Tibial nerve (tissue), 4 donors: ENCODE results near the gene KLF1. TPM values are rescaled to one million over a fixed set of nuclear protein-coding genes. Genes with fewer than 3 reads are reported as not detected.
A peak's percentile ranks its signal among the peaks of the same experiment; 100 is the strongest.

Experiments
- DNase-seq, 2 donors: peaks; one replicate each; pipeline ENCODE4 v3.0.0-alpha.2; 2019; ENCODE audit warnings: low spot score in 2 of 2
- H3K27ac ChIP-seq, 4 donors: fragments of 200-600 bp; sonication (generic) in 3 of 4; one replicate each; pipeline ENCODE4 v1.5.1; 2017 to 2019; ENCODE audit warnings: mild to moderate bottlenecking in 1 of 4
- H3K27me3 ChIP-seq, 2 donors: fragments of 200-600 bp; sonication (generic) in 1 of 2; one replicate each; pipeline versions ENCODE4 v1.5.1 to v1.6.0; 2017 to 2019
- H3K36me3 ChIP-seq, 3 donors: fragments of 200-600 bp; sonication (generic); one replicate each; pipeline ENCODE4 v1.5.1; 2018 to 2019
- H3K4me1 ChIP-seq, 4 donors: fragments of 200-600 bp; sonication (generic) in 3 of 4; one replicate each; pipeline ENCODE4 v1.5.1; 2017 to 2019
- H3K4me3 ChIP-seq, 4 donors: fragments of 200-600 bp; sonication (generic) in 3 of 4; one replicate each; pipeline ENCODE4 v1.5.1; 2017 to 2019; ENCODE audit warnings: mild to moderate bottlenecking in 1 of 4, moderate library complexity in 1 of 4
- H3K9me3 ChIP-seq, 4 donors: fragments of 200-600 bp; sonication (generic) in 3 of 4; one replicate each; pipeline ENCODE4 v1.5.1; 2017 to 2019
- CTCF ChIP-seq, 5 experiments: fragments of 200-600 bp in 3 of 5; fragments of 450-650 bp in 2 of 5; sonication (generic) in 3 of 5; IDR thresholded peaks; one replicate each; pipeline ENCODE4 v1.5.1; 2016 to 2019; ENCODE audit warnings: antibody characterized with exemption in 5 of 5, mild to moderate bottlenecking in 3 of 5, moderate library complexity in 2 of 5
- EP300 ChIP-seq, 2 donors: sonication (generic); formaldehyde crosslinking; IDR thresholded peaks; one replicate each; pipeline ENCODE4 v1.6.1; 2017; ENCODE audit warnings: antibody characterized with exemption in 2 of 2, mild to moderate bottlenecking in 1 of 2
- POLR2A ChIP-seq, 2 donors: fragments of 450-650 bp; IDR thresholded peaks; one replicate each; pipeline ENCODE4 v1.6.1; 2017; ENCODE audit warnings: antibody characterized with exemption in 2 of 2, mild to moderate bottlenecking in 2 of 2, moderate library complexity in 2 of 2
- WGBS, 2 donors: methylation state at CpG; one replicate each; pipeline ENCODE4 v1.1.5; 2018; 5-methylcytosine and 5-hydroxymethylcytosine counted together
- total RNA-seq, 4 donors: library from RNA; depleted of rRNA; stranded (reverse); fragments of >200 nt; gene quantifications; one replicate each; pipeline ENCODE4 v1.1.0, GENCODE V29; 2016

KLF1 gene
- not detected for total RNA-seq

GRCh38 chr19:12886969-12887747 is at the start of gene KLF1:
Gene KLF1, minus strand, starts transcription at chr19:12887201. Its CDS starts 61 bp downstream, at chr19:12887140.
- H3K4me1 ChIP-seq: peaks cover 0 to 33% (median 18%) of the 10 kb centered on the region in 4 donors
- peak within 1 kb of the TSS in 1 of 4 donors; percentile 42 for H3K4me3 ChIP-seq
- H3K27me3 ChIP-seq: peaks cover 0 to 38% of the 10 kb centered on the region in 2 donors
- H3K36me3 ChIP-seq: no peaks in the 10 kb centered on the region
- WGBS, 2 donors: 65 to 71% methylated on average over 15 to 17 of the region's 17 CpGs
- H3K9me3 ChIP-seq: peaks cover 0 to 15% (median 0%) of the 10 kb centered on the region in 4 donors
- no peak for DNase-seq
- no peak within 1 kb of the TSS for H3K27ac ChIP-seq
- TF ChIP-seq EP300 (IDR thresholded peaks at IDR 0.05) (no peak), CTCF (IDR thresholded peaks at IDR 0.05) (no peak), POLR2A (IDR thresholded peaks at IDR 0.05) (no peak)

- H3K4me1 ChIP-seq: peaks cover 0 to 54% (median 31%) of the 10 kb centered on the region in 4 donors
- no peak for DNase-seq
Measured at GRCh38 chr19:12936582-12936981, 49.6 kb upstream of the KLF1 start.

GRCh38 chr19:12935071-12935470 is 48.1 kb upstream of the KLF1 start:
- Histone ChIP-seq H3K27ac (no peak overlapping the region), H3K4me3 (no peak overlapping the region), H3K36me3 (peaks cover 0 to 8% (median 2%) of the 10 kb centered on the region in 3 donors), H3K4me1 (peaks cover 0 to 42% (median 21%) of the 10 kb centered on the region in 4 donors), H3K27me3 (no peaks in the 10 kb centered on the region), H3K9me3 (no peaks in the 10 kb centered on the region)
- no peak for DNase-seq
- 88 to 89% methylated on average over 10 of the region's 10 CpGs for WGBS, 2 donors
- TF ChIP-seq EP300 (IDR thresholded peaks at IDR 0.05): no peak
- no peak for TF ChIP-seq CTCF (IDR thresholded peaks at IDR 0.05)
- no peak for TF ChIP-seq POLR2A (IDR thresholded peaks at IDR 0.05)

More at GRCh38 chr19:12936582-12936981, 49.6 kb upstream of the KLF1 start:
- Histone ChIP-seq H3K9me3 (no peaks in the 10 kb centered on the region), H3K36me3 (peaks cover 0 to 17% (median 16%) of the 10 kb centered on the region in 3 donors), H3K4me3 (no peak overlapping the region), H3K27ac (no peak overlapping the region), H3K27me3 (no peaks in the 10 kb centered on the region)
- TF ChIP-seq CTCF (IDR thresholded peaks at IDR 0.05) (no peak), POLR2A (IDR thresholded peaks at IDR 0.05) (no peak), EP300 (IDR thresholded peaks at IDR 0.05) (no peak)
- WGBS, 2 donors: 75 to 77% methylated on average over 7 of the region's 7 CpGs

- Histone ChIP-seq H3K4me1 (peaks cover 0 to 32% (median 14%) of the 10 kb centered on the region in 4 donors), H3K27me3 (no peaks in the 10 kb centered on the region)
Measured at GRCh38 chr19:12933287-12934072, 46.5 kb upstream of the KLF1 start, which contains the start of gene FARSA. Gene FARSA, minus strand, starts transcription at chr19:12933711. Its CDS starts 15 bp downstream, at chr19:12933696.

More at GRCh38 chr19:12933287-12934072, 46.5 kb upstream of the KLF1 start, which contains the start of gene FARSA:
- peak within 1 kb of the TSS; percentile 51 to 91 (median 85) for H3K27ac ChIP-seq
- peak within 1 kb of the TSS; percentile 84 to 98 (median 90) for H3K4me3 ChIP-seq
- TF ChIP-seq POLR2A (IDR thresholded peaks at IDR 0.05): peak; percentile 16 to 56
- TF ChIP-seq EP300 (IDR thresholded peaks at IDR 0.05): peak; percentile 48 to 99
- TF ChIP-seq CTCF (IDR thresholded peaks at IDR 0.05): no peak
- 3 to 4% methylated on average over 31 to 40 of the region's 51 CpGs for WGBS, 2 donors
- peak; percentile 89 for DNase-seq
- H3K36me3 ChIP-seq: peaks cover 0 to 22% (median 8%) of the 10 kb centered on the region in 3 donors
- no peaks in the 10 kb centered on the region for H3K9me3 ChIP-seq
